Subcutaneous abdominal adipose tissue (tissue), 5 donors: ENCODE results near the gene VEZF1.

Experiments used
- H3K27ac ChIP-seq: one replicate; pipeline ENCODE4 v1.7.0; 2013; ENCODE audit warnings: low read depth, mild to moderate bottlenecking, inconsistent platforms, low read length, moderate library complexity
- H3K27me3 ChIP-seq, 5 donors: one replicate each; pipeline ENCODE4 v1.7.0; 2013; ENCODE audit warnings: low read length in 5 of 5, inconsistent platforms in 1 of 5; ENCODE audit not compliant: control insufficient read depth in 5 of 5, insufficient read depth in 4 of 5
- H3K36me3 ChIP-seq, 5 donors: one replicate each; pipeline ENCODE4 v1.7.0; 2013; ENCODE audit warnings: low read length in 5 of 5; ENCODE audit not compliant: control insufficient read depth in 5 of 5, insufficient read depth in 5 of 5
- H3K4me1 ChIP-seq, 5 donors: one replicate each; pipeline ENCODE4 v1.7.0; 2013; ENCODE audit warnings: low read length in 5 of 5, mild to moderate bottlenecking in 3 of 5, moderate library complexity in 1 of 5; ENCODE audit not compliant: control insufficient read depth in 5 of 5, insufficient read depth in 5 of 5
- H3K4me3 ChIP-seq, 5 donors: one replicate each; pipeline ENCODE4 v1.7.0; 2013; ENCODE audit warnings: low read length in 5 of 5, low read depth in 1 of 5
- H3K9ac ChIP-seq, 5 donors: one replicate each; pipeline ENCODE4 v1.7.0; 2013; ENCODE audit warnings: low read length in 5 of 5, mild to moderate bottlenecking in 4 of 5, moderate library complexity in 3 of 5
- H3K9me3 ChIP-seq, 5 donors: one replicate each; pipeline ENCODE4 v1.7.0; 2013; ENCODE audit warnings: low read length in 5 of 5; ENCODE audit not compliant: control insufficient read depth in 5 of 5
- donor health status: healthy.
- donor health status: healthy.
- donor health status: healthy.
- donor health status: healthy.
- donor health status: healthy.

VEZF1 gene

GRCh38 chr17:57999496-58000017 lies 11.5 kb upstream of the VEZF1 start:
- Histone ChIP-seq H3K36me3 (peaks cover 19 to 55% (median 40%) of the 10 kb centered on the region in 5 donors), H3K9ac (no peak overlapping the region), H3K4me3 (no peak overlapping the region), H3K4me1 (peaks cover 0 to 26% (median 14%) of the 10 kb centered on the region in 5 donors), H3K27ac (peak overlapping the region; percentile 34), H3K27me3 (no peaks in the 10 kb centered on the region), H3K9me3 (no peaks in the 10 kb centered on the region)

- Histone ChIP-seq H3K4me3 (no peak overlapping the region), H3K27ac (no peak overlapping the region), H3K9me3 (no peaks in the 10 kb centered on the region), H3K4me1 (peaks cover 0 to 26% (median 11%) of the 10 kb centered on the region in 5 donors), H3K27me3 (no peaks in the 10 kb centered on the region), H3K9ac (no peak overlapping the region), H3K36me3 (peaks cover 14 to 50% (median 35%) of the 10 kb centered on the region in 5 donors)
Measured at GRCh38 chr17:57999010-57999495, 11.0 kb upstream of the VEZF1 start.

GRCh38 chr17:57997085-57997809 lies 9.2 kb upstream of the VEZF1 start:
- H3K4me3 ChIP-seq: no peak overlapping the region
- no peak overlapping the region for H3K9ac ChIP-seq
- H3K36me3 ChIP-seq: peaks cover 3 to 34% (median 18%) of the 10 kb centered on the region in 5 donors
- no peak overlapping the region for H3K27ac ChIP-seq
- H3K4me1 ChIP-seq: peaks cover 3 to 35% (median 19%) of the 10 kb centered on the region in 5 donors
- no peaks in the 10 kb centered on the region for H3K27me3 ChIP-seq
- no peaks in the 10 kb centered on the region for H3K9me3 ChIP-seq

GRCh38 chr17:57995076-57995956 lies 7.3 kb upstream of the VEZF1 start:
- Histone ChIP-seq H3K27ac (peak overlapping the region; percentile 6), H3K4me3 (no peak overlapping the region)

GRCh38 chr17:57994436-57994835 lies 6.4 kb upstream of the VEZF1 start:
- H3K9me3 ChIP-seq: no peaks in the 10 kb centered on the region
- no peaks in the 10 kb centered on the region for H3K27me3 ChIP-seq
- peaks cover 3 to 32% (median 25%) of the 10 kb centered on the region in 5 donors for H3K4me1 ChIP-seq
- no peak overlapping the region for H3K4me3 ChIP-seq
- H3K27ac ChIP-seq: no peak overlapping the region
- peaks cover 0 to 17% (median 8%) of the 10 kb centered on the region in 5 donors for H3K36me3 ChIP-seq
- peak overlapping the region in 1 of 5 donors; percentile 57 for H3K9ac ChIP-seq

More at GRCh38 chr17:57995076-57995956, 7.3 kb upstream of the VEZF1 start:
- Histone ChIP-seq H3K9ac (peak overlapping the region in 1 of 5 donors; percentile 57), H3K27me3 (no peaks in the 10 kb centered on the region), H3K4me1 (peaks cover 3 to 32% (median 19%) of the 10 kb centered on the region in 5 donors), H3K9me3 (no peaks in the 10 kb centered on the region), H3K36me3 (peaks cover 2 to 24% (median 11%) of the 10 kb centered on the region in 5 donors)

- Histone ChIP-seq H3K4me1 (peaks cover 5 to 35% (median 30%) of the 10 kb centered on the region in 5 donors), H3K27ac (no peak overlapping the region), H3K9me3 (no peaks in the 10 kb centered on the region), H3K27me3 (no peaks in the 10 kb centered on the region), H3K4me3 (no peak overlapping the region), H3K9ac (peak overlapping the region in 1 of 5 donors; percentile 57), H3K36me3 (peaks cover 0 to 13% (median 8%) of the 10 kb centered on the region in 5 donors)
Measured at GRCh38 chr17:57993471-57994365, 5.7 kb upstream of the VEZF1 start.

GRCh38 chr17:57991537-57991936 lies 3.5 kb upstream of the VEZF1 start:
- no peak overlapping the region for H3K9ac ChIP-seq
- peaks cover 0 to 2% (median 0%) of the 10 kb centered on the region in 5 donors for H3K36me3 ChIP-seq
- no peaks in the 10 kb centered on the region for H3K27me3 ChIP-seq
- no peaks in the 10 kb centered on the region for H3K9me3 ChIP-seq
- no peak overlapping the region for H3K27ac ChIP-seq
- peaks cover 5 to 43% (median 39%) of the 10 kb centered on the region in 5 donors for H3K4me1 ChIP-seq
- no peak overlapping the region for H3K4me3 ChIP-seq

- H3K9ac ChIP-seq: peak overlapping the region in 1 of 5 donors; percentile 44
- no peak overlapping the region for H3K4me3 ChIP-seq
- peaks cover 5 to 49% (median 48%) of the 10 kb centered on the region in 5 donors for H3K4me1 ChIP-seq
- H3K27me3 ChIP-seq: no peaks in the 10 kb centered on the region
- no peaks in the 10 kb centered on the region for H3K36me3 ChIP-seq
- H3K27ac ChIP-seq: no peak overlapping the region
- no peaks in the 10 kb centered on the region for H3K9me3 ChIP-seq
Measured at GRCh38 chr17:57990037-57990436, 2.0 kb upstream of the VEZF1 start.
